Measurements from ENCODE around the gene CDH4. TPM values are rescaled to one million over a fixed set of nuclear protein-coding genes. Genes with fewer than 3 reads are reported as not detected.

The CDH4 gene
- total and polyA plus RNA-seq, 2 of the 13 experiments (the other 11 are each of a cell fraction or from before 2014, with no cell fraction given), result not detected

DNA sequence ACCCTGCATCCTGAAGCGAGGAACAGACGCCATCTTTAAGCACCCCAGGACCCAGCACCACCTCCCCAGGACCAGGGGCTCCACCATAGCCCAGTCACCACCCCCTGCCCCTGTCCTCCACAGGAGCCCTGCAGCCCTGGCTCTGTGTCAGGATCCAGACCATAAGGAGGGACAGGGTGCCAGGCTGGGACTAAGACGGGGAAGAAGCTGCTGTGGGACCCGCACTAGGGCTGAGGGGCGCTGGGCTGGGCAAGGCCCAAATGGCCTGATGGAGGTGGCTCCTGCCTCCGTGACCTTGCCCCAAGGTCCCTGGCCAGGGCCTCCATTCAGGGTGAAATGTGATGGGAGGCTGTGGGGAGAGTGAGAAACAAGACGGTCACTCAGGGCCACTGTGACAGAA is 428.0 kb downstream of the CDH4 start (continued):
- TF ChIP-seq, protein P1, sequence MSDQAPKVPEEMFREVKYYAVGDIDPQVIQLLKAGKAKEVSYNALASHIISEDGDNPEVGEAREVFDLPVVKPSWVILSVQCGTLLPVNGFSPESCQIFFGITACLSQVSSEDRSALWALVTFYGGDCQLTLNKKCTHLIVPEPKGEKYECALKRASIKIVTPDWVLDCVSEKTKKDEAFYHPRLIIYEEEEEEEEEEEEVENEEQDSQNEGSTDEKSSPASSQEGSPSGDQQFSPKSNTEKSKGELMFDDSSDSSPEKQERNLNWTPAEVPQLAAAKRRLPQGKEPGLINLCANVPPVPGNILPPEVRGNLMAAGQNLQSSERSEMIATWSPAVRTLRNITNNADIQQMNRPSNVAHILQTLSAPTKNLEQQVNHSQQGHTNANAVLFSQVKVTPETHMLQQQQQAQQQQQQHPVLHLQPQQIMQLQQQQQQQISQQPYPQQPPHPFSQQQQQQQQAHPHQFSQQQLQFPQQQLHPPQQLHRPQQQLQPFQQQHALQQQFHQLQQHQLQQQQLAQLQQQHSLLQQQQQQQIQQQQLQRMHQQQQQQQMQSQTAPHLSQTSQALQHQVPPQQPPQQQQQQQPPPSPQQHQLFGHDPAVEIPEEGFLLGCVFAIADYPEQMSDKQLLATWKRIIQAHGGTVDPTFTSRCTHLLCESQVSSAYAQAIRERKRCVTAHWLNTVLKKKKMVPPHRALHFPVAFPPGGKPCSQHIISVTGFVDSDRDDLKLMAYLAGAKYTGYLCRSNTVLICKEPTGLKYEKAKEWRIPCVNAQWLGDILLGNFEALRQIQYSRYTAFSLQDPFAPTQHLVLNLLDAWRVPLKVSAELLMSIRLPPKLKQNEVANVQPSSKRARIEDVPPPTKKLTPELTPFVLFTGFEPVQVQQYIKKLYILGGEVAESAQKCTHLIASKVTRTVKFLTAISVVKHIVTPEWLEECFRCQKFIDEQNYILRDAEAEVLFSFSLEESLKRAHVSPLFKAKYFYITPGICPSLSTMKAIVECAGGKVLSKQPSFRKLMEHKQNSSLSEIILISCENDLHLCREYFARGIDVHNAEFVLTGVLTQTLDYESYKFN (CRISPR knock-in tag; conservative IDR thresholded peaks at IDR 0.05), result no peak
- TF ChIP-seq, protein P2, sequence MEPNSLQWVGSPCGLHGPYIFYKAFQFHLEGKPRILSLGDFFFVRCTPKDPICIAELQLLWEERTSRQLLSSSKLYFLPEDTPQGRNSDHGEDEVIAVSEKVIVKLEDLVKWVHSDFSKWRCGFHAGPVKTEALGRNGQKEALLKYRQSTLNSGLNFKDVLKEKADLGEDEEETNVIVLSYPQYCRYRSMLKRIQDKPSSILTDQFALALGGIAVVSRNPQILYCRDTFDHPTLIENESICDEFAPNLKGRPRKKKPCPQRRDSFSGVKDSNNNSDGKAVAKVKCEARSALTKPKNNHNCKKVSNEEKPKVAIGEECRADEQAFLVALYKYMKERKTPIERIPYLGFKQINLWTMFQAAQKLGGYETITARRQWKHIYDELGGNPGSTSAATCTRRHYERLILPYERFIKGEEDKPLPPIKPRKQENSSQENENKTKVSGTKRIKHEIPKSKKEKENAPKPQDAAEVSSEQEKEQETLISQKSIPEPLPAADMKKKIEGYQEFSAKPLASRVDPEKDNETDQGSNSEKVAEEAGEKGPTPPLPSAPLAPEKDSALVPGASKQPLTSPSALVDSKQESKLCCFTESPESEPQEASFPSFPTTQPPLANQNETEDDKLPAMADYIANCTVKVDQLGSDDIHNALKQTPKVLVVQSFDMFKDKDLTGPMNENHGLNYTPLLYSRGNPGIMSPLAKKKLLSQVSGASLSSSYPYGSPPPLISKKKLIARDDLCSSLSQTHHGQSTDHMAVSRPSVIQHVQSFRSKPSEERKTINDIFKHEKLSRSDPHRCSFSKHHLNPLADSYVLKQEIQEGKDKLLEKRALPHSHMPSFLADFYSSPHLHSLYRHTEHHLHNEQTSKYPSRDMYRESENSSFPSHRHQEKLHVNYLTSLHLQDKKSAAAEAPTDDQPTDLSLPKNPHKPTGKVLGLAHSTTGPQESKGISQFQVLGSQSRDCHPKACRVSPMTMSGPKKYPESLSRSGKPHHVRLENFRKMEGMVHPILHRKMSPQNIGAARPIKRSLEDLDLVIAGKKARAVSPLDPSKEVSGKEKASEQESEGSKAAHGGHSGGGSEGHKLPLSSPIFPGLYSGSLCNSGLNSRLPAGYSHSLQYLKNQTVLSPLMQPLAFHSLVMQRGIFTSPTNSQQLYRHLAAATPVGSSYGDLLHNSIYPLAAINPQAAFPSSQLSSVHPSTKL (CRISPR knock-in tag; IDR thresholded peaks at IDR 0.05), result no peak
- no peak for TF ChIP-seq ZBTB7B (CRISPR knock-in tag; IDR thresholded peaks at IDR 0.05)

All from HepG2 (cell line).